Measurements from ENCODE around the gene GAS7. TPM values are rescaled to one million over a fixed set of nuclear protein-coding genes. Genes with fewer than 3 reads are reported as not detected.

The GAS7 gene
- total RNA-seq, 1 experiment from 2014 or later: 12.3 TPM

GRCh38 chr17:10136258-10136981, 62.0 kb downstream of the GAS7 start:
- ChIA-PET POLR2A (no interaction called here), CTCF (interaction anchor here (0.5 kb wide), 1 partner anchor 415 kb away, joined by 3 read pairs; no protein-coding TSS in a partner anchor)
- Mint-ChIP-seq H3K27ac (no peak overlapping the region), H3K9me3 (no peaks in the 10 kb centered on the region), H3K4me1 (no peaks in the 10 kb centered on the region), H3K27me3 (ENCODE audit: low read depth) (no peaks in the 10 kb centered on the region), H3K4me3 (no peak overlapping the region), H3K36me3 (no peaks in the 10 kb centered on the region)
- no peak for DNase-seq (ENCODE audit: low spot score)
- no peak for ATAC-seq
- no peak for TF ChIP-seq AFF4 (CRISPR knock-in tag; IDR thresholded peaks at IDR 0.05; ENCODE audit: borderline replicate concordance)
- no peak for TF ChIP-seq PRRX2 (CRISPR knock-in tag; IDR thresholded peaks at IDR 0.05)
- TF ChIP-seq TP53 (CRISPR knock-in tag; IDR thresholded peaks at IDR 0.05): no peak
- no peak for TF ChIP-seq TEAD1 (CRISPR knock-in tag; IDR thresholded peaks at IDR 0.05)
- TF ChIP-seq TCF7 (CRISPR knock-in tag; IDR thresholded peaks at IDR 0.05; ENCODE audit: low read depth): no peak
- no peak for TF ChIP-seq ZNF138 (CRISPR knock-in tag; conservative IDR thresholded peaks at IDR 0.05)
- no peak for TF ChIP-seq JUN (CRISPR knock-in tag; IDR thresholded peaks at IDR 0.05)
- no peak for TF ChIP-seq NR1H2 (CRISPR knock-in tag; IDR thresholded peaks at IDR 0.05)
- TF ChIP-seq CREM (CRISPR knock-in tag; IDR thresholded peaks at IDR 0.05): no peak
- TF ChIP-seq IRF2 (CRISPR knock-in tag; IDR thresholded peaks at IDR 0.05; ENCODE audit: borderline replicate concordance, low read depth): no peak
- TF ChIP-seq ZNF396 (CRISPR knock-in tag; IDR thresholded peaks at IDR 0.05; ENCODE audit: borderline replicate concordance): no peak
- no peak for TF ChIP-seq ZNF219 (CRISPR knock-in tag; IDR thresholded peaks at IDR 0.05; ENCODE audit: borderline replicate concordance)
- no peak for TF ChIP-seq ZNF281 (CRISPR knock-in tag; IDR thresholded peaks at IDR 0.05)
- TF ChIP-seq ZNF425 (CRISPR knock-in tag; conservative IDR thresholded peaks at IDR 0.05): no peak
- no peak for TF ChIP-seq GABPB1 (CRISPR knock-in tag; IDR thresholded peaks at IDR 0.05)
- TF ChIP-seq FOXP1 (CRISPR knock-in tag; IDR thresholded peaks at IDR 0.05; ENCODE audit: borderline replicate concordance): no peak
- TF ChIP-seq ZNF263 (CRISPR knock-in tag; IDR thresholded peaks at IDR 0.05; ENCODE audit: low read depth): no peak
- TF ChIP-seq E2F1 (CRISPR knock-in tag; IDR thresholded peaks at IDR 0.05): no peak
- TF ChIP-seq STAT6 (CRISPR knock-in tag; conservative IDR thresholded peaks at IDR 0.05; ENCODE audit: low read depth): no peak

Data from WTC11 (cell line).